ENCODE measurements around the gene KCNMB2.

Gene KCNMB2

DNA sequence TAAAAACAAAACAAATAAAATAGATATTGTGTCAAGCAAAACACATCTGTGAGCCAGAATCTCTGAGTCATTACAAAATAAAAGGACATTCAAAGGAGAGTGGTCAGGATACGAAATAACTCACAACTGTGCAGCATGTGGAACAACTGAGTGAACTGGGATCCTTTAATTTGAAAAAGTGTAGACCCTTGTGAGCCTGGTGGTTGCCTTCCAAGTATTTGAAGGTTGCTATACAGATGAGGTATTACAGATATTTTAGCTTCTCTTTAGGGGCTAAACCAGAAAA lies 26.7 kb downstream of the KCNMB2 start:
- TF ChIP-seq, protein P1, sequence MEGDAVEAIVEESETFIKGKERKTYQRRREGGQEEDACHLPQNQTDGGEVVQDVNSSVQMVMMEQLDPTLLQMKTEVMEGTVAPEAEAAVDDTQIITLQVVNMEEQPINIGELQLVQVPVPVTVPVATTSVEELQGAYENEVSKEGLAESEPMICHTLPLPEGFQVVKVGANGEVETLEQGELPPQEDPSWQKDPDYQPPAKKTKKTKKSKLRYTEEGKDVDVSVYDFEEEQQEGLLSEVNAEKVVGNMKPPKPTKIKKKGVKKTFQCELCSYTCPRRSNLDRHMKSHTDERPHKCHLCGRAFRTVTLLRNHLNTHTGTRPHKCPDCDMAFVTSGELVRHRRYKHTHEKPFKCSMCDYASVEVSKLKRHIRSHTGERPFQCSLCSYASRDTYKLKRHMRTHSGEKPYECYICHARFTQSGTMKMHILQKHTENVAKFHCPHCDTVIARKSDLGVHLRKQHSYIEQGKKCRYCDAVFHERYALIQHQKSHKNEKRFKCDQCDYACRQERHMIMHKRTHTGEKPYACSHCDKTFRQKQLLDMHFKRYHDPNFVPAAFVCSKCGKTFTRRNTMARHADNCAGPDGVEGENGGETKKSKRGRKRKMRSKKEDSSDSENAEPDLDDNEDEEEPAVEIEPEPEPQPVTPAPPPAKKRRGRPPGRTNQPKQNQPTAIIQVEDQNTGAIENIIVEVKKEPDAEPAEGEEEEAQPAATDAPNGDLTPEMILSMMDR (IDR thresholded peaks at IDR 0.05; ENCODE audit: insufficient read depth, low read depth, low read length, missing control alignments): no peak
- H3K4me3 ChIP-seq (ENCODE audit: low read depth, low read length): no peak overlapping the region
- DNase-seq (ENCODE audit: low read depth): no peak

DNA sequence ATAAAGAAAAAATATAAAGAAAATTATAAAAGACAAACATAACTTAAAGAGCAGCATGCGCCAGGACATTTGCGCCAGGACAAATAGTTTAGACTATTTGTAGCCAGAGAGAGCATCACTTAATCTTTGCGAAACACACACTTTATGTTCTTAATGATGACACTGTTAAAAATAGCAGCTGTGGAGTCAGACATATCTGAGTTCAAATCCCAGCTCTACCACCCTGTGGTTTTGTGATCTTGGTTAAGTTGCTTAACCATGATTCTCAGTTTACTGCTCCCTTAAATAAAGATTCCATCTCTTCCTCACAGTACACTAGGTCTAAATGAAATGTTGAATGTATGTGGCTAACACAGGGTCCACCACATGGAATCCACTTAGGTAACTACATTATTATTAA lies 31.4 kb downstream of the KCNMB2 start:
- TF ChIP-seq, protein P1 (IDR thresholded peaks at IDR 0.05; ENCODE audit: insufficient read depth, low read depth, low read length, missing control alignments): no peak
- H3K4me3 ChIP-seq (ENCODE audit: low read depth, low read length): no peak overlapping the region
- DNase-seq (ENCODE audit: low read depth): no peak

DNA sequence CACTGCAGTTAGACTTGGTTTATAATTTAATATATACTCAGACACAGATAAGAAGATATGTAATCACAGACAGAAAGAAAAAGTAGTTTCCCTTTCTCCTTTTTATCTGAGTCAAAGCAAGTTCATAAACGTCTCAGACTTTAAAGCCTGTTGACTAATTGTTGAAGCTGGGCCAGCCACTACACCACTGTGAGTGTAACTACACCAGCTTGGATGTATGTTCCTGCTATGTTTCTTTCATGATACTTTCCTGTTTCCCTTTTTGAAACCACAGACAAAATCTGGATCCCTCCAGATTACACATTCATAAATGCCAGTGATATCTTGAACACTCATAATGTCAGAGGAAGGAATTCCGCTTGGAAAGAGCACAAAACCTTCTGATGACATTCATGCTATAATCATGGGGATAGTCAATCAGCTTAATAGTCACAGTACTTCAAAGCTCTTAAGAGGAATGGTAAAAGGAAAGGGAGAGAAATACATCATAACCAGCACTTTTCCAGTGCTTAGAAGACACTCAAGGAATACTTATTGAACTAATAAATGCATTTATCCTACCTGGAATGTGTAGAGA lies 32.0 kb downstream of the KCNMB2 start:
- TF ChIP-seq, protein P1 (IDR thresholded peaks at IDR 0.05; ENCODE audit: insufficient read depth, low read depth, low read length, missing control alignments): no peak
- no peak overlapping the region for H3K4me3 ChIP-seq (ENCODE audit: low read depth, low read length)
- peak; percentile 15 for DNase-seq (ENCODE audit: low read depth)

DNA sequence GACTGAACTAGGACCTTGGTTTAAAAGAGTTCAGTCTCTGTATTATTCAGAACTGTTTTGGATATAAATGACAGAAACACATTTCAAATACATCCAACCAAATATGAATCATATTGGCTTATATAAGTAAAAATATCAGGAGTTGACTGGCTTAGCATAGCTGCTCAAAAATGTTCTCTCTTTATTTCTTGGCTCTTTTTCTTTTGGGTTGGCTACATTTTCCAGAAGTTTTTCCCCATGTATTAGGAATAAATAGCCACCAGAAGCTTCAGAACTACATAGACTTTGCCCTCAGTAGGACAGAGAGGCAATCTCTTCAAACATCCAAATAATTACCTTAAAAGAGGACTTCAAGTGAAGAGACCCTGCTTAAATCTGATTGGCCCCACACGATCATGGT lies 32.7 kb downstream of the KCNMB2 start:
- no peak for DNase-seq (ENCODE audit: low read depth)
- TF ChIP-seq, protein P1 (IDR thresholded peaks at IDR 0.05; ENCODE audit: insufficient read depth, low read depth, low read length, missing control alignments): no peak
- H3K4me3 ChIP-seq (ENCODE audit: low read depth, low read length): no peak overlapping the region

DNA sequence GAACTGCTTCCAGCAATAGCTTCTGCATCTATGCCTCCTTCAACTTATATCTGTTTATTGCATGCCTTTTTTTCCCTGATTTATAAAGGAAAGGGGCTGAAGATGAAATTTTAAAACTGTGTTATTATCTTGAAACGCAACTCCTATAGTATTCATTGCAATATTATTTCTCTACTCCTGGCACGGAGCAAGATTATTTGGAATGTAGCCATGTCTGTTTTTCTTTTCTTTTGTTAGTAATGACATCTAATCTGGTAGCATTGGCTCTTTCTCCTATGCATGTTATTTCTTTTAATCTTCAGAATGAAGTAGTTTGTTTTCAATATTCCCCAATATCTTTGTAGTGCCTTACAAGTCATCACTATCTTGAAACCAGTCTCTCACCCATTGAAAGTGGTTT lies 33.6 kb downstream of the KCNMB2 start:
- no peak for DNase-seq (ENCODE audit: low read depth)
- H3K4me3 ChIP-seq (ENCODE audit: low read depth, low read length): no peak overlapping the region
- TF ChIP-seq, protein P1 (IDR thresholded peaks at IDR 0.05; ENCODE audit: insufficient read depth, low read depth, low read length, missing control alignments): no peak

DNA sequence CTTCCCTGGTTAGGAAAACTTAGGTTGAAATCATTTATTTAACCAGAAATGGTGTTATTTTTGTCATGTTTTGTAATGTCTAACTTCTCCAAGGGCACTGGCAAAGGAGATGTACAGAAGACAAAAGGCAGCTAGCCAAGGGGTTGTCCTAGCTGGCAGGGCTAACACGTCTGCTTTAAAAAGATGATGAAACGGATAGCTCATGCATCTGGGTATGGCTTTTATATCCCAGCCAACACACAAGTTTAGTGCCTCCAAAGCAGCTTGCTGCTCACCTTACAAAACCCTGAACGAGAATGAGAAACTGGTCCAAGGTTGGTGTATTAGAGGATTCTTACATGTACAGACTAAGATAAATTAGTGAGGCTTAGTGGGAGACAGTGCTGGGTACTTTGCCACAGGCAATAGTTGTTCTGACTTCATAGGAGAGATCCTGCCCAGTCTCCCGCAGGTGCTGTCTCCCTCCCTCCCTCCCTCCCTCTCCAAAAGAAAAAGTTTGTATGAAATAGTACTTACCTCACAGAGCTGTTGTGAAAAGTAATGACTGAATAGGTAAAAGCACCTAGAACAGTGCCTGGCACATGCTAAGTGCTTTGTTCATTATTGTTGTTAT lies 47.8 kb downstream of the KCNMB2 start:
- no peak overlapping the region for H3K4me3 ChIP-seq (ENCODE audit: low read depth, low read length)
- TF ChIP-seq, protein P1 (IDR thresholded peaks at IDR 0.05; ENCODE audit: insufficient read depth, low read depth, low read length, missing control alignments): no peak
- DNase-seq (ENCODE audit: low read depth): no peak
